GM18909 (cell line): ENCODE data around the gene CDC7.

Source experiments
- ATAC-seq: cut with Tn5 transposase; IDR thresholded peaks from one replicate; pipeline ENCODE4 v1.9.1; 2021; ENCODE audit warnings: mild to moderate bottlenecking; ENCODE audit not compliant: unreplicated experiment, poor library complexity

The CDC7 gene

DNA sequence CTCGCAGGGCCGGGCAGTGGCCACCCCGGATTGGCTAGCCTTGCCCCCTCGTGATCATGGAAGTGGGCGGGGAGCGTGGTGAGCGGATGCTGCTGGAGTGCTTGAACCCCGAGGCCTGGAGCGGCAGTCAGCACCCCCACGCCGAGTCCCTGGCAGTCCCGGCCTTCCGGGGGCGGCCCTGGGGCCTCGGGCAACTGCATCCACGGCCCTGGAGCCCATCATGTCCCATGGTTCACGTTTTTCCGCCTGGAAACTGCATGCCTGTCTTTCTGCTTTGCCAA lies 45.6 kb downstream of the CDC7 start:
- ATAC-seq, result no peak

DNA sequence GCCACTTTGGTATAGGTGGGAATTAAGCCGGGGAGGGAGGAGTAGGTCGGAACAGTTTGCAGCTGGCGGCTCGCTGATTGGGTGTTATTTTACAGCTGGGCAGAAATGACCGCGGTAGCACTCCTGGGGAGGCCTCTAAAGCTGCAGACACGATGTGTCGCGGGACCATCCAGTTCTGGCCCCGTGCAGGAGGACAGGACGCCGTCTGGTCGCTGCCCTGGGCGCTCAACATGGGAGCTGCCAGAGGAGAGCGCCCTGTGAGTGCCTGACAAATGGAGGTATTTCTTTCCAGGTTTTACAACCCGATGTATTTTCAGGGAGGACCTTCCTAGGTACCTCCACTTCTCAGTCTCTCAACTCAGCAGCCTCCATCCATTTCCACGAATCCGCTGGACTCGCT lies 46.2 kb downstream of the CDC7 start:
- ATAC-seq, result no peak

DNA sequence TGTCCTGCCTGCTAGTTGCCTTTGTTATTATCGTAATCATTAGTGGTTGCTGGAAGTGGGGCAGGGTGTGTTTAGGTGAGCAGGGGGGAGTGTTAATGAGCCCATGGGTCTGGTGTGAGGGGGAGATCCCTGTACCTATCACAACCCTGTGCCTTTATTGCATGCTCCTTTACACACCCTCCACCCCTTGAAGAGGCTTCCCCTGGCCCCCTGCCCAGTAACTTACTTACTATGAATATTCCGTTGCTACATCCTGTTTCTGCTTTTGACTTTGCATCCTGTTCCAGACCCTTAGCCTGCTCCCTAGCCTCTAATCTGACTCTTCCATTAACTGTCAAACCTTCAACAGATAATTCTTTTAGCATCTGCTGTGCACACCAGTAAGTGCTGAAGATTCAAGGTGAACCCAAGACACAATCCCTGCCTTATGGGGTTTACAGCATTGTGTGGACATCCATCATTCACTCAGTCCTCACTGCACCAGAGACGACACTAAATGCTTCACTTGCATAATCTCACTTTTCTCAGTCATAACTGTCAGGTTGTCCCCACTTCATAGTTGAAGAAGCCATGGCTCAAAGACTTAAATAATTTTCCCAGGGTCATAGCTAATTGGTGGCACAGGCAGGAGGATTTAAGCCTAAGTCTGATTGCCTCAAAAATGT lies 47.9 kb downstream of the CDC7 start:
- no peak for ATAC-seq

DNA sequence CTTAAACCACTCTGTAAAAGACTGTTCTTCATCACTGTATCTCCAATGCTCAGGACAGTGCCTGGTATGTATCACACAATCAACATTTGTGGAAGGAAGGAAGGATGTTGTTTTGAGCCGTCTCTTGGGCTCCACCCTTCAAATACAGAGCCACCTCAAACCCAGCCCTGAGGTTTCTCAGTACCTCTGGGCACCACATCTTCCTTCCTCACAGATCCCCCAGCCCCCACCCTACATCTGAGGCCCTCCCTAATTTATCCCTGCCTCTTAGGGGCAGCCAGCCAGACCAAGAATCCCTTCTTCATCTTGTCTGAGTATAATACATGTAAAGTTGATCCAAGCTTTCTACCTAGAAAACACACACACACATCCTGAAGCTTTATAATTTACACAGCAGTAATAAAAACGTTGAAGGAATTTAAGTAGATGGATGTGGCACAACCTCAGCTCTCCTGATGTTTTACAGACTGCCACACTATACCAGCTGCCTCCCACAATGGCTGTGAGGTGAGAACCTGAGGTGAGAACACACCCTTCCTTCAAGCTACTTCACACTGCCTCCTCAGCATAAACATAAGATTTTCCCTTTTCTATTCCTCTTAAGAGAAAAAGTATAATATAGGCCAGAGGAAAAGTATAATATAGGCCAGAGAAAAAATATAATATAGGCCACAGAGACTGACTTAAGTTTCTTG lies 48.5 kb downstream of the CDC7 start:
- no peak for ATAC-seq

DNA sequence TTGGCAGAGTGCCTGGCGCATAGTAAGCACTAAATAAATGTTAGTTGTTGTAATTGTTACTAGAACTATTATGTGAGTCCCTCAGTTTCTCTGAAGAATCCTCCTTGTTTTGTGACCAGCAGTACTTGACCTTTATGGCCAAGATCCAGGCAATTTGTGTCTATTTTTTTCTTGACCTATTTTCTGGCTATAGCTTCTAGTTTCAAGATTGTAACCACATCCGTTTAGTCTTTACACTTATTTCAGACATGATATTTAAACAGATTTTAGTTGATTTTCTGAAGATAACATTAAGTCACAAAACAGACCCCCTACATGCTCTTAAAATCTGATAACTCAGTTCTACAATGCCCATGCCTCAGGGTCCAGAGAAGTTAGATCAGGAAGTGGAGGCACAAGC lies 50.3 kb downstream of the CDC7 start:
- ATAC-seq, result no peak

DNA sequence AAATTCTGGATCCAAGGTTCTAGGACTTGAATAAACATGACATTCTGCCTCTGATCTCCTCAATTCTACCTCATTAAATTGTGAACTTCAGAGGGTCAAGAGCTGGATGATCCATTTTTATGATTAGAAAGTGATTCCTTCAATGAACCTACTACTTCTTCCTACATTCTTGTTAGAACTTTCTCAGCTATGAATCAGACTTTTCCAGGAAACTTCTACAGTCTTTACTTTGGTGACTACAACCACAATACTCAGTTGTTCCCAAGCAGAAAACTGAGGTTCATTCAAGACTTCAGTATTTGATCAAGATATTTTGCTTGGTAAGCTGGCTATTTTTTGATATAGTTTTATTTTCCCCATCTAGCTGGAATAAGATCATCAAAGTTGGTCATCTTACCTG lies 51.4 kb downstream of the CDC7 start:
- ATAC-seq, result no peak

DNA sequence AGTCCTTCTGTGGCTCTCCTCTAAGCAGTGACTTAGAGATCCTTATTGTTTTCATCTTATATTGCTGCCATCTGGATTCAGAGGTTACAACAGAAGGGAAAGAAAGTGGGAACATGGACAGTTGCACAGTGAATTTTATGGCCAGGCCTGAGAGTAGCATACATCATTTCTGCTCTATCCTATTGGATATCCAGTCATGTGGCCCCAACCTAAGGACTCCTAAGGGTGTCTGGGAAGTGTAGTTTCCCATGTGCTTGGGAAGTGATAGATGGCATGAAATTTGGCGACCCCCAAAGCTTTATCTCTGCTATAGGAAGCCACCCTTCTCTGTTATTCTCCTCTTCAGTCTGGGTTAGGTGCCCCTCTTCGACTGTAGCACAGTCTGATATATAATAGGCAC lies 51.9 kb downstream of the CDC7 start:
- ATAC-seq, result no peak

DNA sequence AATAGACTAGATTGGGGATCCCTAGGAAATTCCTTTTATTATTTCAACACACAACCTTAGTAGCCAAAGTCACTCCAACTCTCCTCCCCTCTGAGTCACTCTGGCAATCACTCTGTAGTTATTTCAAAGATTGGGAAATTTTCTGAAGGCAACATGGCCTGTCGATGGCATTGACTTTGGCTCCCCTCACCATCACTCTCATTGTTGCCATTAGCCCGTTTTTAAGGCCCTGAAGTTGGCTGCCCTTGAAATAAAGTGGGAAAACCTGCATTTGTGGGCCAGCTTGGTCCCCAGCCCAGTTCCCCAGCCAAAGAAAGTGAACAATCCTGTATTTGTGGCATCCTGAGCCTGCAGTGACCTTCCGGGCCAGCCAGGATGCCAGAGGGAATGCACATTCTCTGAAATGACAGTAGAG lies 52.5 kb downstream of the CDC7 start:
- ATAC-seq, result no peak

DNA sequence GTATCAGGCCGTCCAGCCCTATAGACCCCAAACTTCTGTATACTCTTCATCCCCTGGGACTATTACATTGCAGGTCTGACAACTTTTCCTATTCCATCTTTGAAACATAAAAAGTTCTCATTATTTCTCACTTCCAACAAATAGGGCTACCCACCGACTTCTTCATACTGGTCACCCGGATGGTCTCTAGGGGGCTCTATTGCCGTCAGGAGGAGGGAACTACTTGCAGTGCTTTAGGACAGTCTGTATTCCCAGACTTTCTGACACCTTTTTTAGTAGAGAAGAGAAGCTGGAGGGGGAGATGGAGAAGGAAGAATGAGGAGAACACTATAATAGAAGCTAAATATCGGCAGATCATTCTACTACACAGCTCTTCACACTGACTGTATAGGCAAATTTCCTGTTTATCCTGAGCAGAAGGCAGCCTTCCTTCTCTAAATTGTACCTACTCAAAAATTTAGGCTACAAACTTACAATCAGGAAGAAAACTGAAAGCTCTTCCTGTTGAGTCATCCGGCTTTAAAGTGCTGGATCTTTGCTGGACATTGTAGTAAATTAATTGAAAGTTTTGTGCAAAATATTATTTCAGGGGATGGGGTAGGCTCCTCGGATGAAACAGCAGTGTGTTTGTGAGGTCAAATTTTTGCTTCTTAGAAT lies 54.6 kb downstream of the CDC7 start:
- ATAC-seq, result no peak

DNA sequence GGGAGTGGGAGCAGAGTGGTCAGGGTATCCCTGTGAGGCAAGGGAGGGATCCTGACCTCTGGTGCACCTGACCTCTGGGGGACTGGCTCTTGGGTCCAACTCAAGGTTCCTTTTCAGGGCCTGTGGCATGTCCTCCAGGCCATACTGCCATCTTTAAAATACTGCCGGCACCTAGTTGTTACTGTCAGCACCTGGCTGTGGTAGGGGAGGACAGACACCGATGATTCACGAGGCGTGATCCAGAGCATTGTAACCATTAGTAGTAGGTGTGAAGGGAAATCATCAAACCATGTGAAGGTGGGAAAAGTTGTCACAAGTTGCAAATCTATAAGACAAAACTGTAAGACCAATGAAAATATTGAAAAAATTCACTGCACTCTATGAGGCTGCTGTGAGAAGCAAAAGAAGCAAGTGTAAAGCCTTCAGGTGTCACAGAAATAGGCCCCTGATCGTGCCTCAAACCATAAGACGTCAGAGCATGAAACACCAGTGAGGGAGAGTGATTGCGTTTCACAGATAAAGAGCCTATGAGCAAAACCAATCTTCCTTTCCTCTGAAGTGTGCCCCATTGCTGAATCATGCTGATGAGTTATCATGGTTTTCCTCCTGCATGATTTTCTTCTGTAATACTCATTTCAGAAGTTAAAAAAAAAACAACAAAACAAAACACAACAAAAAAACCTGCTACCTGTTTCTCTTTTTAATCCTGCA lies 55.3 kb downstream of the CDC7 start:
- ATAC-seq, result no peak

DNA sequence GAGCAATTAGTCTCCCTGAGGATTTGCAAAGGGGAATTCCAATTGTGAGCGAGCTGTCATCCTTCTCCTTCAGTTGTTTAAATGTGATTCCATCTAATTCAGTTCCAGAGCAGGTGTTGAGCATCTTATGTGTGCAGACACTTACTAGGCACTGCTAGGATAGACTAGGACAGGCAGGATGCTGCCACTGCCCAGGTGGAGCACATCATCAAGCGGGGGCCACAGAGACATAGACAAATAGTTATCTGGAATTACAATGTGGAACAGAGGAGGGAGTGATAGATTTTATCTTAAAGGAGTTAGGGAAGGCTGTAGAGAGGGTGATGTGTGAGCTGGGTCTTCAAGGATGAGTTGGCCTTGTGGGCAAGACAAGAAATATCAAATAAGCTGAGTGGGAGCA lies 55.9 kb downstream of the CDC7 start:
- no peak for ATAC-seq

DNA sequence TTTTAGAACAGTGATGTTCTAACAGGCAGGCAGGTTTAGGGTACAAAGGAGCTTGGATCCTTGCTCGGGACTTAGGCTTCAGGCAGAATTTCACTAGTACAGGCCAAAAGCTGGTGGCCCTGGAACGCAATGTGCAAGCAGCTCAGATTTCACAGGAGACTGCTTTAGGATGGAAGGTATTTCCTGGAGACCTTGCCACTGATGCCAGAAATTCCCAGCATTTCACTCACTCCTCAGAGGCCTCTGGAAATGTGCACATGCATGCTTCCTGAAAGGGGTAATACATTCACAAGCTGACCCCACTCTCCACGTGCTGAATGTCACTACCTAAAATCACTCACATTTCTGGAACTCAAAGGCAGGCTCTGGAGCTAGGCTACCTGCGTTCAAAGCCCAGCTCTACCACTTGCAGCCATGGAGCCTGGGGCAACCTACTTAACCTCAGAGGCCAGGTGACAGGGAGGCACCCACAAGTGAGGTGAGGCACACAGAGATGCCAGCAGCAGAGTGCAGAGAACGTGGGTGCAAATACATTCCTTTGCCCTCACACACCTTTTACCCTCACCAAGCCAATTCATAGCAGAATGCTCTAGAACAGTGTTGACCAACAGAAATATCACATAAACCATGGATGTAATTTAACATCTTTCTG lies 56.5 kb downstream of the CDC7 start:
- no peak for ATAC-seq

DNA sequence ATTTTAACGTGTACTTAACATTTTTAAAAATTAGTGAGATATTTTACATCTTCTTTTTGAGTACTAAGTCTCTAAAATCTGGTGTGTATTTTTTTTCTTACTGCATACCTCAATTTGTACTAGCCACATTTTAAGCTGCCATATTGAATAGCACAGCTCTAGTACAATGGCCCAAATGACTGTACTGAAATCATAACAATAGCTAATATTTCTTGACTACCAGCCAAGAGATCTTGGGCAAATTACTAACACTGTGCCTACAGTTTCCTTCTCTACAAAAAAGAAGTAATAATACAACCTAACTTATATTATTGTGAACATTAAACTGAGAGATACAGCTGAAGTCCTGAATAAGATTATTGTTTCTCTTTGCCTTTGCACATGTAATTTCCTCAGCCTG lies 57.2 kb downstream of the CDC7 start:
- no peak for ATAC-seq

DNA sequence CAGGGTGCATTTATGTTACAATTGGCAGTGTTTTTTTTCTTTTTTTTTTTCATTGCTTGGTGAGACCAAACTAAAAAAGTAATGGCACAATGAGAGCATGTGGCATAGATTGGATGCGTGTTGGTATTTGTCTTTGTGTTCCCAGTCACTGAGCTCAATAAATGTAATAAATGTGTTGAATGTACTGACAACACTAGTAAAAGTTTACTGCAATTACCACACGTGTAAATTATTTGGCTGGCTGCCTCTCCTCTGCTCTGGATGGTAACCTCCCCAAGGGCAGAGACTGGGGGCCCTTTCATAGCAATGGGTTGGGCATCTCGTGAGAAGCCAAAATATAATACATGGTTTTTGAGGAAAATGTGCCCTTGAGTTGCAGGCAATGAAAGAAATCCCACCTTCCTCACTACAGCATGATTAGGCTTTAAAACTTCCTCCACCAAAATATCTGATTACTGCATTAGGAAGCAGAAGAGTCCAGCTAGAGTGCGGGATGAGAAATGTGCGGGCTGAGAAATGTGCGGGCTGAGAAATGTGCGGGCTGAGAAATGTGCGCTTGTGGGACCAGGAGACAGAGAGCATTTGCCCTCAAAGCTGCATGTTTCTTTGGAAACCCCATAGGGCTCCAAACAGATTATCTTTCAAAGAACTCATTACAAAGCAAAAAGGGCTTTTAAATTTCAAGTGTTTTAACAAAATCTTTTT lies 58.5 kb downstream of the CDC7 start:
- ATAC-seq, result no peak

DNA sequence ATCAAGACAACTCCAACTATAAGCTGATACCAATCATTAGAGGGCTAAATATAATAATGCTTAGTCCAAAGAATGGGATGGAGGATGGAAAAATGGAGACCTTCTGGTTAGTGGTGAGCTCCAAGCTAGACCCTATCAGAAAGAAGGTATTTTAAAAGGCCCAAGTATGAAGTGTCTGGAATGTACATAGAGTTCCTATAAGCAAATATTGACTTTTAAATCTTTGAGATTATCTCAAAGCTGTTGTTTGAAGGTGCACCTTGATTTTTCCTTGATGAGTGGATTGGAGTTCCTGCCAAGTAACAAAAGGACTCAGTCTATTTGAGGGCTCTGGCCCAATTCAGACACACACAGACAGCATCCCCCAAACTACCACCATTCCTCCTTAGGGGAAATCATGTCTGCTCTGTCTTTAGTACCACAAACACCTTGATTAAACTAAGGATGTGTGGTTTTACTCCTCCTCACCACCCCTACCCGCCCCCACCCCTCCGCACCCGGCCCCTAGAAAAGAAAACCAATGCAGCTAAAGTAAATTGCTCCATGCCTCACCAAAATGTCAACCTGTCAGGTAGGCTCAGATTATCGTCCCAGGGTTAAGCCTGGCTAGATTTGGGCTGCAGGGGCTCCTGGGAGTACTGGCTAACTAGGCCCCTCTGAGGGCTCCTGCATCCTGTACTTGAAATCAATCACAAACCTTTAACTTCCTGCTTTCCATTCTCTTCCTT lies 59.4 kb downstream of the CDC7 start:
- ATAC-seq, result no peak

DNA sequence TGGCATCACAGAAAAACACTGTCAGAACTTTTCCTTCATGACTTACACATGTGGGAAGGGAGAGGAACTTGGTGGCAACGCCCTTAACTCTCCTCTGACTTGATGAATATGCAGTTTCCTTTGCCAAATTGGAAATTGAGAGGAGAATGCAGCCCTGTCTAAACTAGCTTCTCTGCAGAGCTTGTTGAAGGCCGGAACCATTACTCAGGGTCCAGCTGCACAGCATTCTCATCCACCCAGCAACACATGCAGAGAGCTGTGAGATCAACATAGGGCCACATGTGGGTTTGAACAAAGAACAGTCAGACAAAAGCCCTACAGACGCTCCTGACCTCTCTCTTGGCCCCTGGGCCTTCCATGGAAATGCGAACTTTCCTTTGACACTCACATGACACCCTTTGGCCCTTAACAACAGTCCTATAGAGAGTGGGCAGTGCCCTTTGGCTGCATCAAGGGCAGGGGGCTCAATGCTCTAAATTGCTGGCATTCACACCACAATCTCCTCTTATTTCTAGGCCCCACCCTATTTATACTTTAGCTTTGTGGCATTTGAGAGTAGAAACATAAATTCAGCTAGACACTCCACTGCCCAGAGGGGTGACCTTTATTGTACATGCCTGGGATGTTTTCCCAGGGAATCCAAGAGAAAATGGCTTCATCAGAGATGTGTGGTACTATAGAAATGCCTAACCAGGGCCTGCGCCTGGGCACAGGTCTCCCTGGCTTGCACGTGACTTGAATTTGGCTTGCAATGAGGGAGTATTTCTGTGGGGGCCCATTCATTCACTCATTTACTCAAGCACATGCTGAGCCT lies 64.4 kb downstream of the CDC7 start:
- ATAC-seq, result no peak

DNA sequence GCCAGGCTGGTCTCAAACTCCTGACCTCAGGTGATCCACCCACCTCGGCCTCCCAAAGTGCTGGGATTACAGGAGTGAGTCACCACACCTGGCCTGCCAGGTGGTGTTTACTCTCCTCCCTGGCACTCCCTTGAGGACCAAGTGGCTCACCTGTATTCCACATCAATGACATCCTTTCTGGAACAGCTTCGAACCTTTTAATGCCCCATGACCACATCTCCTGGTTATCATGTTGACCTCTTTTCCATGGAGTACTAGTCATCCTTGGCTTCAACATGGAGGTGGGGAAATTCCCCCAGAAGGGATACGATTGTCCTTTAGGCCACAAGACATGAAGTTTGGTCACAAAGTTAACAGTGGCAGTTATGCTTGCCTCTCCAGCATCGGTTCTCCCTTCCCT lies 66.9 kb downstream of the CDC7 start:
- no peak for ATAC-seq

DNA sequence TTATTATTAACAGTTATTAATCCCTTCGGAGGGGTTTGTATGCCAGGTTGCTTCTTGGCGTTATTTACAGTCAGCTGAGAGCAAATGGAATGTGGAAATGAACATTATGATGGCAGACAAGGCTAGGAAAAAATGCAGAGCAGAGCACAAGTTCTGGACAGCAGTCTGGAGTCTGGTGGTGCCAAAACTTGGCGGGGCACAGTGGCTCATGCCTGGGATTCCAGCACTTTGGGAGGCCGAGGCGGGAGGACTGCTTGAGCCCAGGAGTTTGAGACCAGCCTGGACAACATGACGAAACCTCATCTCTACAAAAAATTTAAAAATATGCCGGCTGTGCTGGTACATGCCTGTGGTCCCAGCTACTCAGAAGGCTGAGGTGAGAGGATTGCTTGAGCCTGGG lies 67.6 kb downstream of the CDC7 start:
- no peak for ATAC-seq
